ENCODE results near the gene PDE4C. TPM values are rescaled to one million over a fixed set of nuclear protein-coding genes. Genes with fewer than 3 reads are reported as not detected.

Gene PDE4C
- total RNA-seq, 4 donors from 2014 or later: 0.12 to 1.5 (median 0.63) TPM; not detected in 1

DNA sequence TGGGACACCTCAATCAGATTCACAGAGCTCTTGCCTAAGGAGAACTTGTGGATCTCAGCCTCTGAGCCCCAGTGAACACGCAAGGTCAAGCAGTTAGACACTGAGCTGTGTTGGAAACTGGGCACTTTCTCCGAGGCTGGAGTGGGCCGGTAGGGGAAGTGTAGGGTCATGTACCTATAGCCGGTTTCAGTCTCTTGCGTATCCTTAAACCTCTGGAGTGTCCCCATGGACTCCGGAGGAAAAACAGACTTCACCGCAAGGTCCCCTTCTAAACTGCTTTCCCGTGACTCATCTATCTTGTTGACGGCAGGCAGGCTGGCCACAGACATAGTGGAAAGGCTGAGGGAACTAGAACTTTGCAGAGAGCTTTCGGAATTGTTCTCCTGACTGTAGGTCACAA is 36.7 kb upstream of the PDE4C start:
- DNase-seq (ENCODE audit: low spot score) (no peak), ATAC-seq (ENCODE audit: low FRiP score) (no peak)
- TF ChIP-seq, protein P1, sequence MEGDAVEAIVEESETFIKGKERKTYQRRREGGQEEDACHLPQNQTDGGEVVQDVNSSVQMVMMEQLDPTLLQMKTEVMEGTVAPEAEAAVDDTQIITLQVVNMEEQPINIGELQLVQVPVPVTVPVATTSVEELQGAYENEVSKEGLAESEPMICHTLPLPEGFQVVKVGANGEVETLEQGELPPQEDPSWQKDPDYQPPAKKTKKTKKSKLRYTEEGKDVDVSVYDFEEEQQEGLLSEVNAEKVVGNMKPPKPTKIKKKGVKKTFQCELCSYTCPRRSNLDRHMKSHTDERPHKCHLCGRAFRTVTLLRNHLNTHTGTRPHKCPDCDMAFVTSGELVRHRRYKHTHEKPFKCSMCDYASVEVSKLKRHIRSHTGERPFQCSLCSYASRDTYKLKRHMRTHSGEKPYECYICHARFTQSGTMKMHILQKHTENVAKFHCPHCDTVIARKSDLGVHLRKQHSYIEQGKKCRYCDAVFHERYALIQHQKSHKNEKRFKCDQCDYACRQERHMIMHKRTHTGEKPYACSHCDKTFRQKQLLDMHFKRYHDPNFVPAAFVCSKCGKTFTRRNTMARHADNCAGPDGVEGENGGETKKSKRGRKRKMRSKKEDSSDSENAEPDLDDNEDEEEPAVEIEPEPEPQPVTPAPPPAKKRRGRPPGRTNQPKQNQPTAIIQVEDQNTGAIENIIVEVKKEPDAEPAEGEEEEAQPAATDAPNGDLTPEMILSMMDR (IDR thresholded peaks at IDR 0.05): no peak

DNA sequence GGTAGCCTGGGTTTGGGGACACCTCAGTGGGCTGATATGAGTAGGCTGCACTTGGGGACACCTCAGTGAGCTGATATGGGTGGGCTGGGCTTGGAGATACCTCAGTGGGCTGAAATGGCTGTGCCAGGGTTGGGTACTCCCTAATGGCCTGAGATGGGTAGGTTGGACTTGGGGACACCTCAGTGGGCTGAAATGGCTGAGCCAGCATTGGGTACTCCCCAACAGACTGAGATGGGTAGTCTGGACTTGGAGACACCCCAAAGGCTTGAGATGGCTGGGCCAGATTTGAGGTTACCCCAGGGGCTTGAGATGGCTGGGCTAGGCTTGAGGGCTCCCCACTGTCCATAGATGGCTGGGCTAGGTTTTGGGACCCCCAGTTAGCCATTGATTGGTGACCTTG is 35.9 kb upstream of the PDE4C start:
- no peak for ATAC-seq (ENCODE audit: low FRiP score)
- TF ChIP-seq, protein P1 (IDR thresholded peaks at IDR 0.05): no peak
- no peak for DNase-seq (ENCODE audit: low spot score)

DNA sequence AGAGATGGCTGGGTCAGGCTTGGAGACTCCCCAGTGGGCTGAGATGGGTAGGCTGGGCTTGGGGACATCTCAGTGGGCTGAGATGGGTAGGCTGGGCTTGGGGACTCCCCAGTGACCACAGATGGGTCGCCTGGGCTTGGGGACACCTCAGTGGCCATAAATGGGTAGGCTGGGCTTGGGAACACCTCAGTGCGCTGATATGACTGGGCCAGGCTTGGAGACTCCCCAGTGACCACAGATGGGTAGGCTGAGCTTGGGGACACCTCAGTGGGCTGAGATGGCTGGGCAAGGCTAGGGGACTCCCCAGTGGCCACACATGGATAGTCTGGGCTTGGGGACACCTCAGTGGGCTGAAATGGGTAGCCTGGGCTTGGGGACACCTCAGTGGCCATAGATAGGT is 35.2 kb upstream of the PDE4C start:
- no peak for DNase-seq (ENCODE audit: low spot score)
- ATAC-seq (ENCODE audit: low FRiP score): no peak
- TF ChIP-seq, protein P1 (IDR thresholded peaks at IDR 0.05): no peak

DNA sequence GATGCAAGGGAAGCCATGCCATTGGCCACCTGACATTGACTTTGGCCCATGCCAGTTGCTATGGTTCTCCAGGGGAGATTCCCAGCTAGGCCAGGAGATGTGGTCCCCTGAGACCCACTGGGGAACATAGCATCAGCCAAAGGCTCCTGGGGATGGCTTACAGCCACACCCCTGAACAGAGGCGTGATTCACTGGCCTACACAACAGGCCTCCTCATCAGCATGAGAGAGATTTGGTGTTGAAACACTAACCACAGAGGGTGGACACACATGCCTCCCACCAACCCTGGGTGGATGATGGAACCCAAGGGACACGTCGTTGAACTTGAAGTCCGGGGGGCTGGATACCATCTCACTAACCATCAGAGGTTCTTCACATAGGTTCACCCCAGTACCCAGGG is 33.7 kb upstream of the PDE4C start:
- ATAC-seq (ENCODE audit: low FRiP score) (no peak), DNase-seq (ENCODE audit: low spot score) (no peak)
- TF ChIP-seq, protein P1 (IDR thresholded peaks at IDR 0.05): no peak

DNA sequence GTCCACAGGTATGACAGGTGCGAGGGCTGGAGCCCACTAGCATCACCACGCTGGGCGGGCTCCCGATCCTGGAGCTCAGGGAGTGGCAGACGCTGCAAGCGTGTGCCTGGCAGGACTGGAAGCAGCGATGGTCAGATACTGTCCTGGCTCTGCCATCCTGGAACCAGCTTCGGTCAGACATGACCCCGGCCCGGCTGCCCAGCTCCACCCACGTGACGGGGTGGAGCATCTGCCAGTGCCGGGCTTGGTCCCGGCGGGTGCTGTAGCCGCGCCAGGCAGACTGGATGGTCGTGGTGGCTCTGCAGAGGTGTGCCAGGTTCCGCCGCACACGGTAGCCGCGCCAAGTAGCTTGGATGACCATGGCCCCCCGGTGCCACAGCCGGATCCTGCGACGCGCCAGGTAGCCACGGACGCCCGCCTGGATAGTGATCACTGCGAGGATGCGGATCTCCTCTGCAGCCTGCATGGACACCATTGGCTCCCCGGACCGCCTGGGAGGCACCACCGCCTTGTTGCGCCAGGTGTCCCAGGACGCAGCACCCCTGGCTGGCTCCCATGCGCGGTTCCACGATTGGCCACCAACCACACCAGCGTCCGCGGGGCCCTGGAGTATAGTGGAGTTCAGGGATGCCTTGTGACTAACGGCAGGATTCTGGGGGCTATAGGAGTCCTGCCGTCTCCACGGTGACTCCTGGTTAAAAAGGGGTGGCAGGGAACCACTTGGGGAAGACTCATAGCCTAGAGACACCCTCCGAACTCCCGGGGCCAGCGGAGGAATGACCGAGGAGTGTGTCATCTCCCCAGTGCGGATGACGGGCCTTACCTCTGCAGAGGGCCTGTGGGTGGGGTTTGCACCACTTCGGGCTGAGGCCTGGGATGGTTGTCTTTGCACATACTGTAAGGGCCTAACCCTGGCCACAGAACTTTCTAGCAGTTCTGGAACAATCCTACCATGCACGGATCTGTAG is 31.5 kb upstream of the PDE4C start:
- TF ChIP-seq, protein P1 (IDR thresholded peaks at IDR 0.05): no peak
- no peak for DNase-seq (ENCODE audit: low spot score)
- ATAC-seq (ENCODE audit: low FRiP score): no peak

DNA sequence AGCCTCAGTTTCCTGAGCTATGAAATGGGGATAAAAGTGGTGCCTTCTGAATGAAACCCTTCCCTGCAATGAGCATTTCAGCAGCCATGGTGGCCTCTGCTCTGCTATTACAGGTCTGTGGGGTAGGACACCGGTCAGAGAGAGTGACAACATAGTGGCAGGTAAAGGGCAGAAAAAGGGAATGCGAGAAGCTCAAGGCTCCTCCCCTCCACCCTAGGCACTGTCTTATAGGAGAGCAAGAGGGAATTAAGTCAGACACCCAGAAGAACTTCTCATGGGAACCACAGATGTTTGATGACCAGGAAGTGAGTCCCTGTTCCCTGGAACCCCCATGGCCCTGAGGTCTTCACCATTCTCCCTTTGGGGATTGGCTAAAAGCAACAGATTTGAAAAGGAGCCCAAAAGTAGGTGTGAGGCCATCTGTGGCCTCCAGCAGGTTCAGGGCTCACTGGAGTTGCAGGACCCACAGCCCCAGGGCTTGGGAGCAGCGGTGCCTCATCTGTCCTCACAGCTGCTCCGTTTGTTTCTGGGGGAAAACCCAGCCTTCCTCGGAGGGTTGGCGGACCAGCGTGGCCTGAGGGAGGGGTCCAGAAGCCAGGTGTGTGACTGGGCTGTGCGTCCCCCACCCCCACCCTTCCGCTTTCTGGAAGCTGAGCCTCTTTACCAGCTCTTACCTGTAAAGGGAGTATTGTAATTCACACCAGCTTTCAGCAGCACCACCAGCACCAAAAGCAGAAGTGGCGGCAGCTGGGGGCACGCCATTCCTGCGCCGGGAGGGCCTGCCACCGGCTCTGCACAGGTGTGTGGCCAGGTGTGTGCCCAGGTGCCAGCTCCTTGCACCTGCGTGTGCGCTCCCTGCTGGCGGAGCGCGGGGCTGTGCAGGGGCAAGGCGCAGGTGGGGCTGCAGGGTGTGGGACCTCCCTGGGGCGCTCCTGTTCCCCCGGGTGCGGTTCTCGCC is 28.6 kb upstream of the PDE4C start:
- DNase-seq (ENCODE audit: low spot score): no peak
- TF ChIP-seq, protein P1 (IDR thresholded peaks at IDR 0.05): no peak
- ATAC-seq (ENCODE audit: low FRiP score): no peak

Measured in omental fat pad (tissue), 4 donors.